Loucy (cell line): ENCODE measurements around the gene RGS16.

ENCODE experiments used
- H2AFZ ChIP-seq: fragments of 200-600 bp; sonication (generic); 2 replicates; pipeline ENCODE4 v1.6.0; 2016; ENCODE audit warnings: antibody characterized with exemption, mild to moderate bottlenecking, low read length, moderate library complexity
- H3F3A ChIP-seq: fragments of 200-600 bp; 2 replicates; pipeline ENCODE4 v1.6.0; 2016; ENCODE audit warnings: antibody characterized with exemption, low read depth, mild to moderate bottlenecking
- H3K27me3 ChIP-seq: fragments of 200-600 bp; sonication (generic); 2 replicates; pipeline ENCODE4 v1.6.1; 2014; ENCODE audit warnings: low read length, mild to moderate bottlenecking; ENCODE audit not compliant: insufficient read depth, poor library complexity, severe bottlenecking
- H3K36me3 ChIP-seq: fragments of 200-600 bp; sonication (generic); 2 replicates; pipeline ENCODE4 v1.6.1; 2016; ENCODE audit warnings: low read length; ENCODE audit not compliant: insufficient read depth
- H3K4me1 ChIP-seq: fragments of 200-600 bp; sonication (generic); 2 replicates; pipeline ENCODE4 v1.5.1; 2014; ENCODE audit warnings: low read length, mild to moderate bottlenecking; ENCODE audit not compliant: insufficient read depth, poor library complexity, severe bottlenecking
- H3K4me2 ChIP-seq: fragments of 200-600 bp; sonication (generic); 2 replicates; pipeline ENCODE4 v1.6.0; 2014; ENCODE audit warnings: antibody characterized with exemption, low read length, low read depth, mild to moderate bottlenecking; ENCODE audit not compliant: poor library complexity, severe bottlenecking
- H3K4me3 ChIP-seq: fragments of 200-600 bp; sonication (generic); 2 replicates; pipeline ENCODE4 v1.5.1; 2014; ENCODE audit warnings: low read length, mild to moderate bottlenecking, mixed read lengths; ENCODE audit not compliant: poor library complexity, severe bottlenecking
- H3K79me2 ChIP-seq: fragments of 200-600 bp; sonication (generic); 2 replicates; pipeline ENCODE4 v1.6.1; 2014; ENCODE audit warnings: low read length; ENCODE audit not compliant: insufficient read depth
- H3K9ac ChIP-seq: fragments of 200-600 bp; sonication (generic); 2 replicates; pipeline ENCODE4 v1.6.0; 2014; ENCODE audit warnings: mild to moderate bottlenecking, low read depth, low read length, moderate library complexity; ENCODE audit not compliant: poor library complexity, severe bottlenecking
- H3K9me2 ChIP-seq: fragments of 200-600 bp; sonication (generic); replicated peaks from 2 replicates; pipeline ENCODE4 v1.6.1; 2016; ENCODE audit warnings: low read depth, low read length, mixed read lengths
- H3K9me3 ChIP-seq: fragments of 200-600 bp; sonication (generic); 2 replicates; pipeline ENCODE4 v1.6.1; 2014; ENCODE audit warnings: mild to moderate bottlenecking, antibody characterized with exemption, low read length, low read depth; ENCODE audit not compliant: insufficient read depth
- H4K20me1 ChIP-seq: fragments of 200-600 bp; sonication (generic); 2 replicates; pipeline ENCODE4 v1.6.0; 2014; ENCODE audit warnings: antibody characterized with exemption, low read length, mild to moderate bottlenecking; ENCODE audit not compliant: insufficient read depth, poor library complexity, severe bottlenecking
- CTCF ChIP-seq: fragments of 200-600 bp; sonication (generic); conservative IDR thresholded peaks from 2 replicates; pipeline ENCODE4 v1.5.1; 2014; ENCODE audit warnings: mild to moderate bottlenecking, antibody characterized with exemption, low read length
- EZH2phosphoT487 ChIP-seq: fragments of 200-600 bp; IDR thresholded peaks from 2 replicates; pipeline ENCODE4 v1.6.1; 2018; ENCODE audit warnings: antibody characterized with exemption, mild to moderate bottlenecking, moderate library complexity, borderline replicate concordance

Gene RGS16

GRCh38 chr1:182626527-182626926 is 22.3 kb upstream of the RGS16 start:
- Histone ChIP-seq H3K4me2 (no peak overlapping the region), H3K27me3 (no peaks in the 10 kb centered on the region), H3K79me2 (no peaks in the 10 kb centered on the region), H3K9me2 (no peaks in the 10 kb centered on the region), H3K4me1 (peaks cover 47% of the 10 kb centered on the region), H3K9ac (no peak overlapping the region), H3K36me3 (no peaks in the 10 kb centered on the region), H3F3A (no peaks in the 10 kb centered on the region), H4K20me1 (no peaks in the 10 kb centered on the region), H3K9me3 (no peaks in the 10 kb centered on the region), H3K4me3 (no peak overlapping the region), H2AFZ (no peak overlapping the region)
- TF ChIP-seq CTCF: no peak
- no peak for TF ChIP-seq EZH2phosphoT487

- Histone ChIP-seq H3K79me2 (no peaks in the 10 kb centered on the region), H3K27me3 (no peaks in the 10 kb centered on the region), H3K4me2 (no peak overlapping the region), H3K4me1 (peaks cover 43% of the 10 kb centered on the region), H3K9ac (no peak overlapping the region), H3K9me2 (no peaks in the 10 kb centered on the region), H4K20me1 (no peaks in the 10 kb centered on the region), H3K9me3 (no peaks in the 10 kb centered on the region), H3F3A (no peaks in the 10 kb centered on the region), H3K4me3 (no peak overlapping the region), H2AFZ (0 out of 2 replicates have a peak overlapping the region, but pooled peaks have one; percentile 13), H3K36me3 (no peaks in the 10 kb centered on the region)
- no peak for TF ChIP-seq EZH2phosphoT487
- no peak for TF ChIP-seq CTCF
Observed at GRCh38 chr1:182625719-182626504, 21.7 kb upstream of the RGS16 start.

- Histone ChIP-seq H3K4me3 (no peak overlapping the region), H3F3A (no peaks in the 10 kb centered on the region), H3K4me2 (no peak overlapping the region), H4K20me1 (no peaks in the 10 kb centered on the region), H3K9ac (no peak overlapping the region), H3K9me3 (no peaks in the 10 kb centered on the region), H3K9me2 (no peaks in the 10 kb centered on the region), H3K36me3 (no peaks in the 10 kb centered on the region), H3K4me1 (peaks cover 34% of the 10 kb centered on the region), H2AFZ (no peak overlapping the region), H3K79me2 (no peaks in the 10 kb centered on the region), H3K27me3 (no peaks in the 10 kb centered on the region)
- no peak for TF ChIP-seq CTCF
- TF ChIP-seq EZH2phosphoT487: no peak
Observed at GRCh38 chr1:182625024-182625423, 20.8 kb upstream of the RGS16 start.
